Measurements from ENCODE around the gene SDK2. TPM values are rescaled to one million over a fixed set of nuclear protein-coding genes. Genes with fewer than 3 reads are reported as not detected.

SDK2 gene
- total and polyA plus RNA-seq, 2 of the 8 experiments (the other 6 are each of a cell fraction or from before 2014, with no cell fraction given): 3.9 to 4.1 TPM

GRCh38 chr17:73341350-73342049, 302.7 kb downstream of the SDK2 start (continued):
- TF ChIP-seq, protein P1, sequence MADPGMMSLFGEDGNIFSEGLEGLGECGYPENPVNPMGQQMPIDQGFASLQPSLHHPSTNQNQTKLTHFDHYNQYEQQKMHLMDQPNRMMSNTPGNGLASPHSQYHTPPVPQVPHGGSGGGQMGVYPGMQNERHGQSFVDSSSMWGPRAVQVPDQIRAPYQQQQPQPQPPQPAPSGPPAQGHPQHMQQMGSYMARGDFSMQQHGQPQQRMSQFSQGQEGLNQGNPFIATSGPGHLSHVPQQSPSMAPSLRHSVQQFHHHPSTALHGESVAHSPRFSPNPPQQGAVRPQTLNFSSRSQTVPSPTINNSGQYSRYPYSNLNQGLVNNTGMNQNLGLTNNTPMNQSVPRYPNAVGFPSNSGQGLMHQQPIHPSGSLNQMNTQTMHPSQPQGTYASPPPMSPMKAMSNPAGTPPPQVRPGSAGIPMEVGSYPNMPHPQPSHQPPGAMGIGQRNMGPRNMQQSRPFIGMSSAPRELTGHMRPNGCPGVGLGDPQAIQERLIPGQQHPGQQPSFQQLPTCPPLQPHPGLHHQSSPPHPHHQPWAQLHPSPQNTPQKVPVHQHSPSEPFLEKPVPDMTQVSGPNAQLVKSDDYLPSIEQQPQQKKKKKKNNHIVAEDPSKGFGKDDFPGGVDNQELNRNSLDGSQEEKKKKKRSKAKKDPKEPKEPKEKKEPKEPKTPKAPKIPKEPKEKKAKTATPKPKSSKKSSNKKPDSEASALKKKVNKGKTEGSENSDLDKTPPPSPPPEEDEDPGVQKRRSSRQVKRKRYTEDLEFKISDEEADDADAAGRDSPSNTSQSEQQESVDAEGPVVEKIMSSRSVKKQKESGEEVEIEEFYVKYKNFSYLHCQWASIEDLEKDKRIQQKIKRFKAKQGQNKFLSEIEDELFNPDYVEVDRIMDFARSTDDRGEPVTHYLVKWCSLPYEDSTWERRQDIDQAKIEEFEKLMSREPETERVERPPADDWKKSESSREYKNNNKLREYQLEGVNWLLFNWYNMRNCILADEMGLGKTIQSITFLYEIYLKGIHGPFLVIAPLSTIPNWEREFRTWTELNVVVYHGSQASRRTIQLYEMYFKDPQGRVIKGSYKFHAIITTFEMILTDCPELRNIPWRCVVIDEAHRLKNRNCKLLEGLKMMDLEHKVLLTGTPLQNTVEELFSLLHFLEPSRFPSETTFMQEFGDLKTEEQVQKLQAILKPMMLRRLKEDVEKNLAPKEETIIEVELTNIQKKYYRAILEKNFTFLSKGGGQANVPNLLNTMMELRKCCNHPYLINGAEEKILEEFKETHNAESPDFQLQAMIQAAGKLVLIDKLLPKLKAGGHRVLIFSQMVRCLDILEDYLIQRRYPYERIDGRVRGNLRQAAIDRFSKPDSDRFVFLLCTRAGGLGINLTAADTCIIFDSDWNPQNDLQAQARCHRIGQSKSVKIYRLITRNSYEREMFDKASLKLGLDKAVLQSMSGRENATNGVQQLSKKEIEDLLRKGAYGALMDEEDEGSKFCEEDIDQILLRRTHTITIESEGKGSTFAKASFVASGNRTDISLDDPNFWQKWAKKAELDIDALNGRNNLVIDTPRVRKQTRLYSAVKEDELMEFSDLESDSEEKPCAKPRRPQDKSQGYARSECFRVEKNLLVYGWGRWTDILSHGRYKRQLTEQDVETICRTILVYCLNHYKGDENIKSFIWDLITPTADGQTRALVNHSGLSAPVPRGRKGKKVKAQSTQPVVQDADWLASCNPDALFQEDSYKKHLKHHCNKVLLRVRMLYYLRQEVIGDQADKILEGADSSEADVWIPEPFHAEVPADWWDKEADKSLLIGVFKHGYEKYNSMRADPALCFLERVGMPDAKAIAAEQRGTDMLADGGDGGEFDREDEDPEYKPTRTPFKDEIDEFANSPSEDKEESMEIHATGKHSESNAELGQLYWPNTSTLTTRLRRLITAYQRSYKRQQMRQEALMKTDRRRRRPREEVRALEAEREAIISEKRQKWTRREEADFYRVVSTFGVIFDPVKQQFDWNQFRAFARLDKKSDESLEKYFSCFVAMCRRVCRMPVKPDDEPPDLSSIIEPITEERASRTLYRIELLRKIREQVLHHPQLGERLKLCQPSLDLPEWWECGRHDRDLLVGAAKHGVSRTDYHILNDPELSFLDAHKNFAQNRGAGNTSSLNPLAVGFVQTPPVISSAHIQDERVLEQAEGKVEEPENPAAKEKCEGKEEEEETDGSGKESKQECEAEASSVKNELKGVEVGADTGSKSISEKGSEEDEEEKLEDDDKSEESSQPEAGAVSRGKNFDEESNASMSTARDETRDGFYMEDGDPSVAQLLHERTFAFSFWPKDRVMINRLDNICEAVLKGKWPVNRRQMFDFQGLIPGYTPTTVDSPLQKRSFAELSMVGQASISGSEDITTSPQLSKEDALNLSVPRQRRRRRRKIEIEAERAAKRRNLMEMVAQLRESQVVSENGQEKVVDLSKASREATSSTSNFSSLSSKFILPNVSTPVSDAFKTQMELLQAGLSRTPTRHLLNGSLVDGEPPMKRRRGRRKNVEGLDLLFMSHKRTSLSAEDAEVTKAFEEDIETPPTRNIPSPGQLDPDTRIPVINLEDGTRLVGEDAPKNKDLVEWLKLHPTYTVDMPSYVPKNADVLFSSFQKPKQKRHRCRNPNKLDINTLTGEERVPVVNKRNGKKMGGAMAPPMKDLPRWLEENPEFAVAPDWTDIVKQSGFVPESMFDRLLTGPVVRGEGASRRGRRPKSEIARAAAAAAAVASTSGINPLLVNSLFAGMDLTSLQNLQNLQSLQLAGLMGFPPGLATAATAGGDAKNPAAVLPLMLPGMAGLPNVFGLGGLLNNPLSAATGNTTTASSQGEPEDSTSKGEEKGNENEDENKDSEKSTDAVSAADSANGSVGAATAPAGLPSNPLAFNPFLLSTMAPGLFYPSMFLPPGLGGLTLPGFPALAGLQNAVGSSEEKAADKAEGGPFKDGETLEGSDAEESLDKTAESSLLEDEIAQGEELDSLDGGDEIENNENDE (IDR thresholded peaks at IDR 0.05; ENCODE audit: insufficient replicate concordance, low read length): no peak
- no peak for TF ChIP-seq TAF1 (IDR thresholded peaks at IDR 0.05; ENCODE audit: low read depth, low read length)
- no peak for TF ChIP-seq SRF (IDR thresholded peaks at IDR 0.05; ENCODE audit: low read depth, low read length)
